Ovary (tissue), 9 donors: ENCODE data around the gene SH3BP4. TPM values are rescaled to one million over a fixed set of nuclear protein-coding genes. Genes with fewer than 3 reads are reported as not detected.

Experiments
- DNase-seq, 5 donors: peaks; one replicate each; pipeline ENCODE4 v3.0.0-alpha.2; 2019 to 2020
- H3K27ac ChIP-seq, 2 donors: fragments of 200-600 bp; one replicate each; pipeline versions ENCODE4 v1.5.1 to v1.8.0; 2019 to 2022
- H3K27me3 ChIP-seq: fragments of 200-600 bp; one replicate; pipeline ENCODE4 v1.8.0; 2022
- H3K36me3 ChIP-seq: fragments of 200-600 bp; sonication (generic); one replicate; pipeline ENCODE4 v1.5.1; 2019
- H3K4me1 ChIP-seq: one replicate; pipeline ENCODE4 v1.8.1; 2013; ENCODE audit warnings: mild to moderate bottlenecking, moderate library complexity; ENCODE audit not compliant: insufficient read depth
- H3K4me3 ChIP-seq: fragments of 200-600 bp; sonication (generic); one replicate; pipeline ENCODE4 v1.5.1; 2017
- H3K9me3 ChIP-seq, 2 donors: fragments of 200-600 bp in 1 of 2; sonication (generic) in 1 of 2; one replicate each; pipeline versions ENCODE4 v1.5.1 to v1.8.1; 2013 to 2019; ENCODE audit warnings: mild to moderate bottlenecking in 1 of 2, moderate library complexity in 1 of 2
- CTCF ChIP-seq, 3 donors: fragments of 450-650 bp in 2 of 3; fragments of 200-600 bp in 1 of 3; IDR thresholded peaks; one replicate each; pipeline versions ENCODE4 v1.5.1 to v1.8.0; 2016 to 2022; ENCODE audit warnings: antibody characterized with exemption in 3 of 3, mild to moderate bottlenecking in 1 of 3
- EP300 ChIP-seq: sonication (generic); formaldehyde crosslinking; IDR thresholded peaks from one replicate; pipeline ENCODE4 v1.6.1; 2017; ENCODE audit warnings: antibody characterized with exemption
- POLR2A ChIP-seq: fragments of 450-650 bp; IDR thresholded peaks from one replicate; pipeline ENCODE4 v1.6.1; 2017; ENCODE audit warnings: antibody characterized with exemption, mild to moderate bottlenecking, moderate library complexity
- WGBS, 3 donors: extraction: QIAGEN DNeasy Blood & Tissue Kit in 1 of 3; methylation state at CpG; one replicate each; pipeline versions ENCODE4 v1.1.5 to v1.1.7; 2013 to 2017; 5-methylcytosine and 5-hydroxymethylcytosine counted together
- intact Hi-C, 4 donors: fragments of 100-400 bp; cut with DNase I; formaldehyde crosslinking; loops; one replicate each; pipeline versions ENCODE4 v1.11.0 to v1.15.1; 2022 to 2023
- polyA plus RNA-seq, 2 donors: library from polyadenylated mRNA; stranded (reverse); fragments of 200-250 nt in 1 of 2; fragments of 350-450 nt in 1 of 2; fragmentation: Illumina TruSeq in 1 of 2; extraction: RNeasy Lipid Tissue Mini Kit (QIAGEN cat#74804) in 1 of 2; gene quantifications; one replicate each; pipeline ENCODE4 v1.2.3, GENCODE V29; 2013 to 2014
- total RNA-seq, 7 donors: library from RNA; depleted of rRNA in 2 of 7; stranded (reverse); fragments of >200 nt in 2 of 7; fragmentation: NEBNext Ultra II Directional in 3 of 7; extraction: Animal tissue kit (Norgen Biotek cat#: 25700) in 3 of 7; gene quantifications; one replicate each; pipeline versions ENCODE4 v1.1.0 to v1.2.4, GENCODE V29; 2016 to 2023
- donor health status: DM: no; HTN: no; CAD: no; lungs with moderate emphysema.
- donor health status: DM: no; HTN: no; CAD: no.
- donor health status: Bipolar disorder and iron deficiency.
- donor health status: DM: yes; HTN: yes; CAD: no.
- donor health status: DM: no; HTN: no; CAD: no.
- donor health status: DM: yes; HTN: yes; CAD: no.

The SH3BP4 gene
- total and polyA plus RNA-seq, 9 donors = 20.3 to 44.9 (median 36.9) TPM

DNA sequence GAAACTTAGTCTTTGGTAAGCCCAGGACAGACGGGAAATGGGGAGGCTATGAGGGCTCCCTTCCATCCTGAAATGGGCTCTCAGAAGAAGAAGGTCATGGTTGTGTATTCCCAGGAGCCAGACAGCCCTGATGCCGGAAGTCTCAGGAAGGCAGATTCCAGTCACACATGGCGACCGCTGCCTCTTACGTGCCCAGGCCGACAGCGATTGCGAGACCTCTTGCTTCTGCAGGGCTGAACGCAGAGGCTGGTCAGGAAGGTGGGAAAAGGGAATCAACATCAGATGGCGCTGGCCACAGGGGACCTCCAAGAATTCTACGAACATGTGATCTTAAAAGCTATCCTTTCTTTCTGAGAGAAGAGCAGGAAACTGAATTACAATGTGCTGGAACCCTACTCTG lies 22.8 kb upstream of the SH3BP4 start:
- no peaks in the 10 kb centered on the region for H3K27me3 ChIP-seq
- no peaks in the 10 kb centered on the region for H3K9me3 ChIP-seq
- no peak for TF ChIP-seq EP300
- no peak for TF ChIP-seq POLR2A
- no peak for TF ChIP-seq CTCF (IDR thresholded peaks at IDR 0.05)
- no peak for DNase-seq
- no peak overlapping the region for H3K27ac ChIP-seq
- intact Hi-C loops = loop anchor here in 1 of 4 donors (5.0 kb wide), 1 partner anchor 547 kb away; no protein-coding TSS in a partner anchor
- peaks cover 3% of the 10 kb centered on the region for H3K4me1 ChIP-seq
- 93 to 95% (median 94%) methylated on average over 11 of the region's 11 CpGs for WGBS, 3 donors
- H3K4me3 ChIP-seq = no peak overlapping the region
- no peaks in the 10 kb centered on the region for H3K36me3 ChIP-seq

GRCh38 chr2:234930397-234930796 lies 21.4 kb upstream of the SH3BP4 start:
- DNase-seq = no peak
- no peaks in the 10 kb centered on the region for H3K27me3 ChIP-seq
- H3K27ac ChIP-seq = no peak overlapping the region
- peaks cover 3% of the 10 kb centered on the region for H3K4me1 ChIP-seq
- intact Hi-C loops = no loop called here
- H3K4me3 ChIP-seq = no peak overlapping the region
- TF ChIP-seq CTCF (IDR thresholded peaks at IDR 0.05) (no peak), EP300 (no peak), POLR2A (no peak)
- no peaks in the 10 kb centered on the region for H3K9me3 ChIP-seq
- no peaks in the 10 kb centered on the region for H3K36me3 ChIP-seq
- WGBS, 3 donors = 74 to 78% (median 77%) methylated on average over 4 of the region's 4 CpGs

- Histone ChIP-seq H3K27me3 (no peaks in the 10 kb centered on the region), H3K27ac (no peak overlapping the region), H3K36me3 (no peaks in the 10 kb centered on the region), H3K4me3 (no peak overlapping the region), H3K9me3 (no peaks in the 10 kb centered on the region), H3K4me1 (peaks cover 3% of the 10 kb centered on the region)
- intact Hi-C loops = no loop called here
- TF ChIP-seq CTCF (IDR thresholded peaks at IDR 0.05) (no peak), EP300 (no peak), POLR2A (no peak)
- WGBS, 3 donors = 9 to 31% (median 15%) methylated on average over 2 of the region's 2 CpGs
- no peak for DNase-seq
These were observed 20.4 kb upstream of the SH3BP4 start for GRCh38 chr2:234931371-234931770.

GRCh38 chr2:234932591-234933168 lies 19.1 kb upstream of the SH3BP4 start:
- Histone ChIP-seq H3K4me3 (no peak overlapping the region), H3K27ac (no peak overlapping the region), H3K27me3 (no peaks in the 10 kb centered on the region), H3K9me3 (no peaks in the 10 kb centered on the region), H3K4me1 (peaks cover 3% of the 10 kb centered on the region), H3K36me3 (no peaks in the 10 kb centered on the region)
- WGBS, 3 donors = 70 to 84% (median 80%) methylated on average over 12 of the region's 12 CpGs
- DNase-seq = no peak
- TF ChIP-seq CTCF (IDR thresholded peaks at IDR 0.05) = no peak
- no peak for TF ChIP-seq EP300
- no peak for TF ChIP-seq POLR2A
- intact Hi-C loops = no loop called here
